Mucosa of rectum (tissue), 2 donors: ENCODE results near the gene PPM1M.
A peak's percentile ranks its signal among the peaks of the same experiment; 100 is the strongest.

Experiments used
- H3K27ac ChIP-seq, 2 donors: one replicate each; pipeline ENCODE4 v1.7.0; 2013; ENCODE audit warnings: inconsistent platforms in 2 of 2, low read depth in 2 of 2, low read length in 2 of 2
- H3K27me3 ChIP-seq, 2 donors: one replicate each; pipeline ENCODE4 v1.7.0; 2013; ENCODE audit warnings: low read length in 2 of 2; ENCODE audit not compliant: control insufficient read depth in 2 of 2, insufficient read depth in 2 of 2
- H3K36me3 ChIP-seq, 2 donors: one replicate each; pipeline ENCODE4 v1.7.0; 2013; ENCODE audit warnings: low read length in 2 of 2; ENCODE audit not compliant: control insufficient read depth in 2 of 2, insufficient read depth in 2 of 2
- H3K4me1 ChIP-seq, 2 donors: one replicate each; pipeline ENCODE4 v1.7.0; 2013; ENCODE audit warnings: low read length in 2 of 2, mild to moderate bottlenecking in 1 of 2; ENCODE audit not compliant: control insufficient read depth in 2 of 2, insufficient read depth in 2 of 2
- H3K4me3 ChIP-seq, 2 donors: one replicate each; pipeline ENCODE4 v1.7.0; 2013; ENCODE audit warnings: low read length in 2 of 2
- H3K9ac ChIP-seq, 2 donors: one replicate each; pipeline ENCODE4 v1.7.0; 2013; ENCODE audit warnings: low read length in 2 of 2, low read depth in 1 of 2, mild to moderate bottlenecking in 1 of 2
- H3K9me3 ChIP-seq, 2 donors: one replicate each; pipeline ENCODE4 v1.7.0; 2013; ENCODE audit warnings: low read length in 2 of 2; ENCODE audit not compliant: control insufficient read depth in 2 of 2
- donor health status: healthy.
- donor health status: Normal muscosa, but diverticular disease.

The PPM1M gene

DNA sequence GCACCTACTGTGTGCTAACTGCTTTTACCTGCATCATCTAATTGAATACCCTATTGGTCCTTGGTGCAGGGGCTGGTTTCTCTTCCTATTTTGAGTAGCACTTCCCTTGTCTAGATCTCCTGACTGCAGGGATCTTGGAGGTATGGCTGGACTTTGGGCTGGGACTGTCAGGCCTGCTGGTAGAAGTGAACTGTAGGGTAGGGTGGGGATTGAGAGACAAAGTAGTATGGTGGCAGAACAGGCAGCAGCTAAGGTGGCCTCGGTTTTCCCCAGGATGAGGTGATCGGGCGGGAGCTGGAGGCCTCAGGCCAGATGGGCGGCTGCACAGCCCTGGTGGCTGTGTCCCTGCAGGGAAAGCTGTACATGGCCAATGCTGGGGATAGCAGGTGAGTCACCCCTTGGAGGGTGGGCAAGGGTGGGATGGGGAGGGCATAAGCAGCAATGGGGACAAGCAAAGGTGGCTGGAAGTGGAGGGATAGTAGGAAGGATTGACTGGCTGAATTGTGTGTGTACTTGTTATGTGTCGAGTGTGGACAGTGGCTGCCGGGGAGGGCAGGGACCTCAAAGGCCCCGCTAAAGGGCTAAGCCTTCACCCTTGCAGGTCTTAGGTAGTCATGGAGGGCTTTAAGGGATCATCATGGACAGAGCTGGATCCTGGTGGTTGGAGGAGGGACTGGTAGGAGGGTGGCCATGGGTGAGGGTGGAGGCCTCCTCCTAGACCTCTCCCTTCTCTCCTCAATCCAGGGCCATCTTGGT lies 2.0 kb downstream of the PPM1M start:
- H3K4me3 ChIP-seq = peak overlapping the region in 1 of 2 donors; percentile 22
- H3K27ac ChIP-seq = no peak overlapping the region
- peaks cover 11 to 19% of the 10 kb centered on the region in 2 donors for H3K36me3 ChIP-seq
- no peak overlapping the region for H3K9ac ChIP-seq
- H3K4me1 ChIP-seq = peaks cover 11 to 17% of the 10 kb centered on the region in 2 donors
- no peaks in the 10 kb centered on the region for H3K27me3 ChIP-seq
- H3K9me3 ChIP-seq = no peaks in the 10 kb centered on the region

- peaks cover 13 to 17% of the 10 kb centered on the region in 2 donors for H3K4me1 ChIP-seq
- no peak overlapping the region for H3K27ac ChIP-seq
- peaks cover 15 to 22% of the 10 kb centered on the region in 2 donors for H3K36me3 ChIP-seq
- H3K4me3 ChIP-seq = no peak overlapping the region
- no peaks in the 10 kb centered on the region for H3K27me3 ChIP-seq
- H3K9ac ChIP-seq = no peak overlapping the region
- no peaks in the 10 kb centered on the region for H3K9me3 ChIP-seq
Observed at GRCh38 chr3:52248165-52248541, 2.6 kb downstream of the PPM1M start.

- Histone ChIP-seq H3K4me1 (peaks cover 13 to 20% of the 10 kb centered on the region in 2 donors), H3K36me3 (peaks cover 23 to 30% of the 10 kb centered on the region in 2 donors), H3K27ac (no peak overlapping the region), H3K4me3 (no peak overlapping the region), H3K27me3 (no peaks in the 10 kb centered on the region), H3K9ac (no peak overlapping the region), H3K9me3 (no peaks in the 10 kb centered on the region)
Observed at GRCh38 chr3:52248816-52249547, 3.4 kb downstream of the PPM1M start.

DNA sequence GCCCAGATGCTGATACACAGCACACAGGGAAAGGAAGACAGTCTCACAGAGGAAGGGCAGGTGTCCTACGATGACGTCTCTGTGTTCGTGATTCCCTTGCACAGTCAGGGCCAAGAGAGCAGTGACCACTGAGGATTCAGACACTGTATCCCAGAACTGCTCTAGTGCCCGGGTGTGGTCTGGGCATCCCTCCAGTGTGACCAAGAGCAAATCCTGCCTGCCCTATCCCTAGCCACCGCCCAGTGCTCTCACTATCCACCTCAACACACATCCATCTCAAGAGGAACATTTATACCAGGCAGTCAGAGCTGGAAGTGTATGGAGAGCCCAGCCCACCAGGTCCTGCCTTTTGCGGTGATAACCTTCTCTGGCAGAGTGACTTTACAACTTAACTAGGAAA lies 4.1 kb downstream of the PPM1M start:
- Histone ChIP-seq H3K9me3 (no peaks in the 10 kb centered on the region), H3K36me3 (peaks cover 26 to 33% of the 10 kb centered on the region in 2 donors), H3K4me3 (no peak overlapping the region), H3K27ac (no peak overlapping the region), H3K27me3 (no peaks in the 10 kb centered on the region), H3K9ac (no peak overlapping the region), H3K4me1 (peaks cover 13 to 18% of the 10 kb centered on the region in 2 donors)

GRCh38 chr3:52250122-52250521 lies 4.6 kb downstream of the PPM1M start:
- Histone ChIP-seq H3K36me3 (peaks cover 27 to 33% of the 10 kb centered on the region in 2 donors), H3K27me3 (no peaks in the 10 kb centered on the region), H3K4me3 (no peak overlapping the region), H3K9ac (no peak overlapping the region), H3K27ac (no peak overlapping the region), H3K9me3 (no peaks in the 10 kb centered on the region), H3K4me1 (peaks cover 10 to 14% of the 10 kb centered on the region in 2 donors)

DNA sequence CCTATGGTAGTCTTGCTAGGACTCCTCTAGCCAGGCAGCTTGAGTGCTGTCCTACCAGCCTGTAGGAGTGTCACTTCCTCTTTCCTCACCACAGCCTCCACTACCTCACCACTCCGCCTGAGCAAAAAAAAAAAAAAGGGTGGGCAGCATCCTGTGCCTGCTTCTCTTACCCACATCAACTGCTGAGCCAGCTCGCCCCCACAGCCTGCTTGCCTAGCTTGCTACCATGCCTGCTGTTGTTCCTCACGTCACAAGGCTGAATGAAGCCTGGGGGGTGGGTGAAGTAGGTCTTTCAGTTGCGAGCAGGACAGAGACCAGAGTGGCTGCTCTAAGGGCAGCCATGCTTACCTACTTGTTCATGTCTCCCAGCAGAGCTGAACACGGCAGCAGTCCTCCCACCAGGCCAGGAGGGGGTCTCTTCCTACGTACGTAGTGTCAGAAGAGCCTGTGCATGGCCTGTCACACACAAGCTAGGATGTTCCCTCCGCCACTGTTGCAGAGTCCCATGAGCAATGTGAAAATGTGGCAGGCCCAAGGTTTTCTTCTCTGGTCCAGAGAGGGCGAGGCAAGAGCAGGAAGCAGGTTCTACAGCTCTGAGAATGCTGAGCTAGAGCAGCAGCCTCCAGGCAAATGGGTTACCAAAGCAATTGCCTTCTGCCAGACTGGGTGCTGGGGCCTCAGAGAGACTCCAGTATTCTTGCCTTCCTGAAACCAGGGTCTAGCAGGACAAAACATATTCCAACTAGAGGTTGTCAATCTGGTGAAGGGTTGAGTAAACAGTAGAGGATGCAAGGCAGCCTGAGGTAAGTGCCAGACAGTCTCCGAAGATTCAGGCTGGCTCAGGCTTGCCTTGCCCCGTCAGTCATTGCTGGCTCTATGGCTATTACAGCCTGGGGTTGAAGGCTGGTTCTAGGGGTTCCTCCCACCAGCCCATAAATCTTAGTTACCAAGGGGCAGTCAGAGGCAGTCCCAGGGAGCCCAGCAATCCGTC lies 8.1 kb downstream of the PPM1M start:
- Histone ChIP-seq H3K36me3 (peaks cover 56 to 61% of the 10 kb centered on the region in 2 donors), H3K9ac (peak overlapping the region in 1 of 2 donors; percentile 42)

DNA sequence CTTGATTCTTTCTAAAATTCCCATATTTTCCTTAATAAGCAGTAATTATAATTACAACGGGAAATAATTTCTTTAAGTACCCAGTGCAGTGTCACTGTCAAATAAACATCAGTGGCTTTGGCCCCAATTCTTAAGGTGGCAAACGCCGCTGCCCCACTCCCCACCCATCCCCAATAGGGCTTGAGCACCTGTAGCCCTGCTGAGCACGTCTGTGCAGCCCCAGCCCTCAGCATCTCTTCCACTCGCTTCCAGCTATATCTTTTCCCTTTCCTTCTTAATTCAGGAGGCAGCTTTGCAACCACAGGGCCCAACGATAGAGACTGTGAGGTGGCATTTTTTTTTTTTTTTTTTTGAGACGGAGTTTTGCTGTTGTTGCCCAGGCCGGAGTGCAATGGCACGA lies 9.0 kb downstream of the PPM1M start:
- peaks cover 62 to 64% of the 10 kb centered on the region in 2 donors for H3K36me3 ChIP-seq

More for the DNA sequence above, 8.1 kb downstream of the PPM1M start:
- H3K27me3 ChIP-seq = no peaks in the 10 kb centered on the region
- H3K27ac ChIP-seq = peak overlapping the region; percentile 25 to 79
- no peak overlapping the region for H3K4me3 ChIP-seq
- peaks cover 3 to 7% of the 10 kb centered on the region in 2 donors for H3K4me1 ChIP-seq
- no peaks in the 10 kb centered on the region for H3K9me3 ChIP-seq

DNA sequence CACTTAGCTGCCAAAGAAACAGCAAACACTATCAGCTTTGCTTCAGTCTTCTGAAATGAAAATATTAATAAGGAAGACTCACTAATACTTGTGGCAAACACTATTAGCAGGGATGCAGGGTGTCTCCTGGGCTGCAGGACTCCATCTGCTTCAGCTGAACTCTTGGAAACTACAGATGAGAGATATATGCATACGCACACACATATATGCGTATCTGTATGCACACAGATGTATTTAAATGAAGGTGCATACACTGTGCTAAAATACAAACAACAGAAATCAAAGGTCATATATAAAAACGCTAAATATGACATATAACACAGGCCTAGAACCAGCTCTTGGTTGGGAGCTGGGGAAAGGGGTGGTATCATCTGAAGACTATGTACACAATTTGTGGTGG lies 10.6 kb downstream of the PPM1M start:
- no peaks in the 10 kb centered on the region for H3K27me3 ChIP-seq
- no peak overlapping the region for H3K27ac ChIP-seq
- no peaks in the 10 kb centered on the region for H3K9me3 ChIP-seq
- peaks cover 3 to 7% of the 10 kb centered on the region in 2 donors for H3K4me1 ChIP-seq
- H3K4me3 ChIP-seq = no peak overlapping the region
- H3K36me3 ChIP-seq = peaks cover 73 to 74% of the 10 kb centered on the region in 2 donors
- H3K9ac ChIP-seq = no peak overlapping the region

More for the DNA sequence above, 9.0 kb downstream of the PPM1M start:
- Histone ChIP-seq H3K27me3 (no peaks in the 10 kb centered on the region), H3K4me1 (peaks cover 3 to 7% of the 10 kb centered on the region in 2 donors), H3K4me3 (no peak overlapping the region), H3K9me3 (no peaks in the 10 kb centered on the region), H3K9ac (no peak overlapping the region), H3K27ac (no peak overlapping the region)

DNA sequence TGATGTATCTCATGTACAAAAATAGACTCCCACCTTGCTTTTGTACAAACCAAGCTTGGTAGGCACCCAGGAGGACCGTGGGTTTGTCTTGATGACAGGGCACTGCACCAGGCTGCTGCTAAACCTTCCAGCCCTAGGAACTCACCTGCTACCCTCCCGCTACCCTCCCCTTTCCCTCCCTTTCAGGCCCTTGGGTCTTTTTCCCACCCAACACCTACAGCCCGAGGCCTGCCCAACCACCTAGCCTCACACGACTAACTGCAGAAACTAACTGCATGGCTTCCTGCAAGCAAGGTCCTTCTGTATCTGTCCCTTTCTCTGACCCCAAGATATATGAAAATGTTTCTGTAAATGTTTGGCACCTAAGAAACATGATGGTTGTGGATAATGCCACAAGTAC lies 11.1 kb downstream of the PPM1M start:
- Histone ChIP-seq H3K4me3 (no peak overlapping the region), H3K9me3 (no peaks in the 10 kb centered on the region), H3K9ac (no peak overlapping the region), H3K4me1 (peaks cover 3 to 7% of the 10 kb centered on the region in 2 donors), H3K27me3 (no peaks in the 10 kb centered on the region), H3K27ac (no peak overlapping the region), H3K36me3 (peaks cover 71 to 77% of the 10 kb centered on the region in 2 donors)
